GM19023 (cell line): ENCODE measurements around the gene TFCP2L1.
"Not testable (repeated sequence)": the region's sequence is repeated elsewhere in the genome, so short reads cannot be mapped to it uniquely, and the experiment has no call there.

ENCODE experiments used
- ATAC-seq: cut with Tn5 transposase; IDR thresholded peaks from one replicate; pipeline ENCODE4 v1.9.1; 2021; ENCODE audit warnings: mild to moderate bottlenecking, moderate library complexity; ENCODE audit not compliant: unreplicated experiment

TFCP2L1 gene

GRCh38 chr2:121284463-121285449 lies at the start of gene TFCP2L1:
TSS of gene TFCP2L1 (minus strand) at chr2:121285202. CDS start at chr2:121285109, 93 bp downstream.
- ATAC-seq: no peak

GRCh38 chr2:121333834-121334558 lies 49.0 kb upstream of the TFCP2L1 start:
- ATAC-seq: peak; percentile 91

- no peak for ATAC-seq
Measured at GRCh38 chr2:121333231-121333630, 48.2 kb upstream of the TFCP2L1 start.

- ATAC-seq: not testable (repeated sequence)
Measured at GRCh38 chr2:121331324-121331723, 46.3 kb upstream of the TFCP2L1 start.

GRCh38 chr2:121330921-121331320 lies 45.9 kb upstream of the TFCP2L1 start:
- no peak for ATAC-seq

GRCh38 chr2:121329786-121330185 lies 44.8 kb upstream of the TFCP2L1 start:
- ATAC-seq: no peak

GRCh38 chr2:121326628-121327027 lies 41.6 kb upstream of the TFCP2L1 start:
- ATAC-seq: no peak

- no peak for ATAC-seq
Measured at GRCh38 chr2:121324601-121325000, 39.6 kb upstream of the TFCP2L1 start.

- no peak for ATAC-seq
Measured at GRCh38 chr2:121321476-121321875, 36.5 kb upstream of the TFCP2L1 start.

- ATAC-seq: no peak
Measured at GRCh38 chr2:121319941-121320340, 34.9 kb upstream of the TFCP2L1 start.

GRCh38 chr2:121316986-121317385 lies 32.0 kb upstream of the TFCP2L1 start:
- ATAC-seq: no peak

- not testable (repeated sequence) for ATAC-seq
Measured at GRCh38 chr2:121313701-121314100, 28.7 kb upstream of the TFCP2L1 start.

GRCh38 chr2:121309801-121310200 lies 24.8 kb upstream of the TFCP2L1 start:
- ATAC-seq: peak; percentile 85

GRCh38 chr2:121309323-121309722 lies 24.3 kb upstream of the TFCP2L1 start:
- ATAC-seq: no peak

- no peak for ATAC-seq
Measured at GRCh38 chr2:121307048-121307447, 22.0 kb upstream of the TFCP2L1 start.

GRCh38 chr2:121304941-121305340 lies 19.9 kb upstream of the TFCP2L1 start:
- no peak for ATAC-seq

- ATAC-seq: no peak
Measured at GRCh38 chr2:121303531-121304263, 18.7 kb upstream of the TFCP2L1 start.

- ATAC-seq: not testable (repeated sequence)
Measured at GRCh38 chr2:121301190-121301589, 16.2 kb upstream of the TFCP2L1 start.

- ATAC-seq: no peak
Measured at GRCh38 chr2:121298476-121298875, 13.5 kb upstream of the TFCP2L1 start.

- ATAC-seq: not testable (repeated sequence)
Measured at GRCh38 chr2:121297866-121298265, 12.9 kb upstream of the TFCP2L1 start.

GRCh38 chr2:121297217-121297830 lies 12.3 kb upstream of the TFCP2L1 start:
- no peak for ATAC-seq
